HEK293 (cell line): ENCODE data around the gene GSAP.

Source experiments
- KLF7 ChIP-seq: fragments of 450-650 bp; formaldehyde crosslinking; IDR thresholded peaks from 2 replicates; pipeline ENCODE4 v1.5.1; 2016; ENCODE audit warnings: missing biosample characterization, missing genetic modification characterization, borderline replicate concordance
- MEIS1 ChIP-seq: sonication (generic); formaldehyde crosslinking; IDR thresholded peaks from 2 replicates; pipeline ENCODE4 v1.8.1; 2022; ENCODE audit warnings: missing genetic modification reagents, mild to moderate bottlenecking, borderline replicate concordance
- YY1 ChIP-seq: fragments of 450-650 bp; formaldehyde crosslinking; IDR thresholded peaks from 2 replicates; pipeline ENCODE4 v1.5.1; 2018; ENCODE audit warnings: missing biosample characterization, missing genetic modification characterization
- ZNF202 ChIP-seq: fragments of 450-650 bp; formaldehyde crosslinking; IDR thresholded peaks from 2 replicates; pipeline ENCODE4 v1.5.1; 2016; ENCODE audit warnings: missing biosample characterization, missing genetic modification characterization, borderline replicate concordance
- ZNF239 ChIP-seq: fragments of 450-650 bp; formaldehyde crosslinking; IDR thresholded peaks from 2 replicates; pipeline ENCODE4 v1.5.1; 2016; ENCODE audit warnings: missing biosample characterization, missing genetic modification characterization
- ZNF623 ChIP-seq: fragments of 450-650 bp; formaldehyde crosslinking; IDR thresholded peaks from 2 replicates; pipeline ENCODE4 v1.5.1; 2016; ENCODE audit warnings: missing biosample characterization, missing genetic modification characterization
- ZNF629 ChIP-seq: fragments of 450-650 bp; formaldehyde crosslinking; IDR thresholded peaks from 2 replicates; pipeline ENCODE4 v1.5.1; 2017; ENCODE audit warnings: missing biosample characterization, missing genetic modification characterization
- TF ChIP-seq, protein P1 (sequence below): fragments of 450-650 bp; formaldehyde crosslinking; IDR thresholded peaks from 2 replicates; pipeline ENCODE4 v1.5.1; 2016; ENCODE audit warnings: missing biosample characterization, missing genetic modification characterization
- TF ChIP-seq, protein P2 (sequence below): fragments of 450-650 bp; formaldehyde crosslinking; IDR thresholded peaks from 2 replicates; pipeline ENCODE4 v1.5.1; 2016; ENCODE audit warnings: missing biosample characterization, missing genetic modification characterization
- TF ChIP-seq, protein P3 (sequence below): fragments of 450-650 bp; formaldehyde crosslinking; IDR thresholded peaks from 2 replicates; pipeline ENCODE4 v1.5.1; 2016; ENCODE audit warnings: missing biosample characterization, missing genetic modification characterization, low read depth
- TF ChIP-seq, protein P4 (sequence below): fragments of 450-650 bp; formaldehyde crosslinking; conservative IDR thresholded peaks from 2 replicates; pipeline ENCODE4 v1.5.1; 2016; ENCODE audit warnings: low read depth, missing biosample characterization, missing genetic modification characterization

DNA sequence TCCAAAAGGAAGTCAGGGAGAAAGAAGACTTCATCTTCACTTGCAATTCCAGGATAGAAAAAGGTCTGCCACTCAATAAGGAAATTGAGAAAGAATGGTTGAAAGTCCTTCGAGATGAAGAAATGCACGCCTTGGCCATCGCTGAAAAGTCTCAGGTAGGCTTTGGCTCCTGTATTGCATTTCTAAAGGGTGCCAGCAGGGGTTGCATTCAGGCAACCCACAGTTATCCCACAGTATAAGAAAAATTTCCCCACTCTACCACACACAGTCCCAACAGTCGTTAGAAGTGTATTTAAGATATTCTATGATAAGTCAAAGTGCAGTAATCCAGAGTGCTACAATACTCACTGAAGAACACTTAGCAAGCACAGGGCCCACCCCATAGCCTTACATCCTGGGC lies 123.1 kb downstream of the GSAP start:
- no peak for TF ChIP-seq KLF7 (tag by site-specific recombination)
- TF ChIP-seq, protein P1, sequence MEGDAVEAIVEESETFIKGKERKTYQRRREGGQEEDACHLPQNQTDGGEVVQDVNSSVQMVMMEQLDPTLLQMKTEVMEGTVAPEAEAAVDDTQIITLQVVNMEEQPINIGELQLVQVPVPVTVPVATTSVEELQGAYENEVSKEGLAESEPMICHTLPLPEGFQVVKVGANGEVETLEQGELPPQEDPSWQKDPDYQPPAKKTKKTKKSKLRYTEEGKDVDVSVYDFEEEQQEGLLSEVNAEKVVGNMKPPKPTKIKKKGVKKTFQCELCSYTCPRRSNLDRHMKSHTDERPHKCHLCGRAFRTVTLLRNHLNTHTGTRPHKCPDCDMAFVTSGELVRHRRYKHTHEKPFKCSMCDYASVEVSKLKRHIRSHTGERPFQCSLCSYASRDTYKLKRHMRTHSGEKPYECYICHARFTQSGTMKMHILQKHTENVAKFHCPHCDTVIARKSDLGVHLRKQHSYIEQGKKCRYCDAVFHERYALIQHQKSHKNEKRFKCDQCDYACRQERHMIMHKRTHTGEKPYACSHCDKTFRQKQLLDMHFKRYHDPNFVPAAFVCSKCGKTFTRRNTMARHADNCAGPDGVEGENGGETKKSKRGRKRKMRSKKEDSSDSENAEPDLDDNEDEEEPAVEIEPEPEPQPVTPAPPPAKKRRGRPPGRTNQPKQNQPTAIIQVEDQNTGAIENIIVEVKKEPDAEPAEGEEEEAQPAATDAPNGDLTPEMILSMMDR (tag by site-specific recombination), result no peak
- TF ChIP-seq, protein P2, sequence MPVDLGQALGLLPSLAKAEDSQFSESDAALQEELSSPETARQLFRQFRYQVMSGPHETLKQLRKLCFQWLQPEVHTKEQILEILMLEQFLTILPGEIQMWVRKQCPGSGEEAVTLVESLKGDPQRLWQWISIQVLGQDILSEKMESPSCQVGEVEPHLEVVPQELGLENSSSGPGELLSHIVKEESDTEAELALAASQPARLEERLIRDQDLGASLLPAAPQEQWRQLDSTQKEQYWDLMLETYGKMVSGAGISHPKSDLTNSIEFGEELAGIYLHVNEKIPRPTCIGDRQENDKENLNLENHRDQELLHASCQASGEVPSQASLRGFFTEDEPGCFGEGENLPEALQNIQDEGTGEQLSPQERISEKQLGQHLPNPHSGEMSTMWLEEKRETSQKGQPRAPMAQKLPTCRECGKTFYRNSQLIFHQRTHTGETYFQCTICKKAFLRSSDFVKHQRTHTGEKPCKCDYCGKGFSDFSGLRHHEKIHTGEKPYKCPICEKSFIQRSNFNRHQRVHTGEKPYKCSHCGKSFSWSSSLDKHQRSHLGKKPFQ, result no peak
- TF ChIP-seq, protein P3, sequence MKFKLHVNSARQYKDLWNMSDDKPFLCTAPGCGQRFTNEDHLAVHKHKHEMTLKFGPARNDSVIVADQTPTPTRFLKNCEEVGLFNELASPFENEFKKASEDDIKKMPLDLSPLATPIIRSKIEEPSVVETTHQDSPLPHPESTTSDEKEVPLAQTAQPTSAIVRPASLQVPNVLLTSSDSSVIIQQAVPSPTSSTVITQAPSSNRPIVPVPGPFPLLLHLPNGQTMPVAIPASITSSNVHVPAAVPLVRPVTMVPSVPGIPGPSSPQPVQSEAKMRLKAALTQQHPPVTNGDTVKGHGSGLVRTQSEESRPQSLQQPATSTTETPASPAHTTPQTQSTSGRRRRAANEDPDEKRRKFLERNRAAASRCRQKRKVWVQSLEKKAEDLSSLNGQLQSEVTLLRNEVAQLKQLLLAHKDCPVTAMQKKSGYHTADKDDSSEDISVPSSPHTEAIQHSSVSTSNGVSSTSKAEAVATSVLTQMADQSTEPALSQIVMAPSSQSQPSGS, result no peak
- no peak for TF ChIP-seq ZNF629
- TF ChIP-seq, protein P4, sequence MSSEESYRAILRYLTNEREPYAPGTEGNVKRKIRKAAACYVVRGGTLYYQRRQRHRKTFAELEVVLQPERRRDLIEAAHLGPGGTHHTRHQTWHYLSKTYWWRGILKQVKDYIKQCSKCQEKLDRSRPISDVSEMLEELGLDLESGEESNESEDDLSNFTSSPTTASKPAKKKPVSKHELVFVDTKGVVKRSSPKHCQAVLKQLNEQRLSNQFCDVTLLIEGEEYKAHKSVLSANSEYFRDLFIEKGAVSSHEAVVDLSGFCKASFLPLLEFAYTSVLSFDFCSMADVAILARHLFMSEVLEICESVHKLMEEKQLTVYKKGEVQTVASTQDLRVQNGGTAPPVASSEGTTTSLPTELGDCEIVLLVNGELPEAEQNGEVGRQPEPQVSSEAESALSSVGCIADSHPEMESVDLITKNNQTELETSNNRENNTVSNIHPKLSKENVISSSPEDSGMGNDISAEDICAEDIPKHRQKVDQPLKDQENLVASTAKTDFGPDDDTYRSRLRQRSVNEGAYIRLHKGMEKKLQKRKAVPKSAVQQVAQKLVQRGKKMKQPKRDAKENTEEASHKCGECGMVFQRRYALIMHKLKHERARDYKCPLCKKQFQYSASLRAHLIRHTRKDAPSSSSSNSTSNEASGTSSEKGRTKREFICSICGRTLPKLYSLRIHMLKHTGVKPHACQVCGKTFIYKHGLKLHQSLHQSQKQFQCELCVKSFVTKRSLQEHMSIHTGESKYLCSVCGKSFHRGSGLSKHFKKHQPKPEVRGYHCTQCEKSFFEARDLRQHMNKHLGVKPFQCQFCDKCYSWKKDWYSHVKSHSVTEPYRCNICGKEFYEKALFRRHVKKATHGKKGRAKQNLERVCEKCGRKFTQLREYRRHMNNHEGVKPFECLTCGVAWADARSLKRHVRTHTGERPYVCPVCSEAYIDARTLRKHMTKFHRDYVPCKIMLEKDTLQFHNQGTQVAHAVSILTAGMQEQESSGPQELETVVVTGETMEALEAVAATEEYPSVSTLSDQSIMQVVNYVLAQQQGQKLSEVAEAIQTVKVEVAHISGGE (tag by site-specific recombination), result no peak
- no peak for TF ChIP-seq ZNF239 (tag by site-specific recombination)
- TF ChIP-seq MEIS1 (CRISPR knock-in tag), result no peak
- TF ChIP-seq ZNF623 (tag by site-specific recombination), result no peak
- TF ChIP-seq ZNF202 (tag by site-specific recombination), result no peak
- TF ChIP-seq YY1 (tag by site-specific recombination), result no peak
